ENCODE data around the gene AREG. TPM values are rescaled to one million over a fixed set of nuclear protein-coding genes. Genes with fewer than 3 reads are reported as not detected.
A peak's percentile ranks its signal among the peaks of the same experiment; 100 is the strongest.

AREG gene
- total RNA-seq, 1 donor, result 0.36 TPM

DNA sequence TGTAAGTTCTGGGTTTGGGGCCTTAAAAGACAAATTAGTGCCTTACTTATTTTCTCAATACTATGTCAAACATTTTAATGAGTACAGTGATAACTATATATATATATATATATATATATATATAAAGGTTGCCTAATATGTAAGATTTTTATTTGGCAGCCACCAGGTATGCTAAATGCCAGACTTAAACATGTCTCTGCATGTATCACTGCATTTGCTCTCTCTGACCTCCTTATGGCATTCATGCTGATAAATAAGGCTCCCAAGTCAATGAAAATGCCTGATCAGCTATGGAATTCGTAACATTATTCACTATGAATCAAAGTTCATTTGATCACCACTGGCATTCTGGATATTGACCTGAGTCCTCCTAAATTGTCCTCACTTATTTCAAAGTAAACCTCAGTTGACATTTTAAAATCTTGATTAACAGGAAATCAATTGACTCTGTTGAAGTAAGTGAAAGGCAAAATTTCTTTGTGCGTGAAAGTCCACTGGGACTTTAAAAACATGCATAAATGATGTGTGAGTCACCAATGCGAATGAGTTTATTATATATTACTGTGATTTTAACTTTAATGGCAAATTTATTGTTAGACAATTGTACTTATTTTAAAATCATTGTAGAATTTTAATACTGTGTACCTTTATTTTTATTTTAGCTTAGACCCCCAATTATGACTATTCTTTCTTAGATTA is 29.2 kb upstream of the AREG start:
- no peaks in the 10 kb centered on the region for H3K27me3 ChIP-seq (ENCODE audit: insufficient read depth, low read length)
- no peaks in the 10 kb centered on the region for H4K20me1 ChIP-seq (ENCODE audit: insufficient read depth, low read length)
- TF ChIP-seq, protein P1, sequence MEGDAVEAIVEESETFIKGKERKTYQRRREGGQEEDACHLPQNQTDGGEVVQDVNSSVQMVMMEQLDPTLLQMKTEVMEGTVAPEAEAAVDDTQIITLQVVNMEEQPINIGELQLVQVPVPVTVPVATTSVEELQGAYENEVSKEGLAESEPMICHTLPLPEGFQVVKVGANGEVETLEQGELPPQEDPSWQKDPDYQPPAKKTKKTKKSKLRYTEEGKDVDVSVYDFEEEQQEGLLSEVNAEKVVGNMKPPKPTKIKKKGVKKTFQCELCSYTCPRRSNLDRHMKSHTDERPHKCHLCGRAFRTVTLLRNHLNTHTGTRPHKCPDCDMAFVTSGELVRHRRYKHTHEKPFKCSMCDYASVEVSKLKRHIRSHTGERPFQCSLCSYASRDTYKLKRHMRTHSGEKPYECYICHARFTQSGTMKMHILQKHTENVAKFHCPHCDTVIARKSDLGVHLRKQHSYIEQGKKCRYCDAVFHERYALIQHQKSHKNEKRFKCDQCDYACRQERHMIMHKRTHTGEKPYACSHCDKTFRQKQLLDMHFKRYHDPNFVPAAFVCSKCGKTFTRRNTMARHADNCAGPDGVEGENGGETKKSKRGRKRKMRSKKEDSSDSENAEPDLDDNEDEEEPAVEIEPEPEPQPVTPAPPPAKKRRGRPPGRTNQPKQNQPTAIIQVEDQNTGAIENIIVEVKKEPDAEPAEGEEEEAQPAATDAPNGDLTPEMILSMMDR (IDR thresholded peaks at IDR 0.05; ENCODE audit: extremely low read depth, low read depth, low read length), result no peak
- no peaks in the 10 kb centered on the region for H3K36me3 ChIP-seq (ENCODE audit: insufficient read depth, low read length)
- H3K4me3 ChIP-seq (ENCODE audit: insufficient read depth, low read length), result no peak overlapping the region
- H2AFZ ChIP-seq (ENCODE audit: low read length), result no peak overlapping the region
- peaks cover 21% of the 10 kb centered on the region for H3K4me1 ChIP-seq (ENCODE audit: insufficient read depth, low read length)
- no peak overlapping the region for H3K27ac ChIP-seq (ENCODE audit: low read depth, low read length)
- DNase-seq (ENCODE audit: insufficient read length, low spot score, missing footprints), result no peak
- no peaks in the 10 kb centered on the region for H3K9me3 ChIP-seq (ENCODE audit: low read depth, low read length)
- no peaks in the 10 kb centered on the region for H3K79me2 ChIP-seq (ENCODE audit: insufficient read depth, low read length)
- no peak overlapping the region for H3K4me2 ChIP-seq (ENCODE audit: insufficient read depth, low read length)

DNA sequence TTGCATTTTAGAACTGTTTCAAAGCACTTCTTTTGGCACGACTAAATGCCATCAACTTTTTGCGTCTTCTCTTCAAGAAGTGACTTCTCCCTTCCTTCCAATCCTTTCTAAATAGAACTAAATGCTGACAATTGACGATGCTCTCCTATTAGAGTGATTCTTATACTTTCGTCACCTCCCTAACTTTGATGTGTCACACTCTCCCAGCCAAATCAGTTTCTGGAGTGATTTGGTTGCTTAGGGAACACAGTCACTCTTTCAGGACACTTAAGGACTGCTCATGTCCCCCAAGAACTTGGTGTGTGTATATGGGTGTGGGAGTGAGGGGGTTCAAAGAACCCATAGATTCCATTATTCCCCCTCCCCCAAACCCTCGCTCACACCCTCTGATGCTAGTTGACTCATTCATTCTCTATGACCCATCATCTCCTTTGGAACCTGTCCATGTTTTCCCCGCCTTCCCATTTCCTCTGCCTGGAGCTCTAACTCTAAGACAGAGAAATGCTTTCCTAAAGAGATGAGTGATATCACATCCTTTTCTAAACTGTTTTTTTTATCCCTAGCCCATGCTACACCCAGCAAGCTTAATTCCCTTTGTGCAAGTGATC is 26.8 kb upstream of the AREG start:
- H3K4me1 ChIP-seq (ENCODE audit: insufficient read depth, low read length), result peaks cover 21% of the 10 kb centered on the region
- no peaks in the 10 kb centered on the region for H3K36me3 ChIP-seq (ENCODE audit: insufficient read depth, low read length)
- peak overlapping the region; percentile 65 for H3K4me2 ChIP-seq (ENCODE audit: insufficient read depth, low read length)
- H2AFZ ChIP-seq (ENCODE audit: low read length), result peak overlapping the region; percentile 69
- no peaks in the 10 kb centered on the region for H4K20me1 ChIP-seq (ENCODE audit: insufficient read depth, low read length)
- no peaks in the 10 kb centered on the region for H3K79me2 ChIP-seq (ENCODE audit: insufficient read depth, low read length)
- H3K27me3 ChIP-seq (ENCODE audit: insufficient read depth, low read length), result no peaks in the 10 kb centered on the region
- peak overlapping the region; percentile 58 for H3K27ac ChIP-seq (ENCODE audit: low read depth, low read length)
- TF ChIP-seq, protein P1 (IDR thresholded peaks at IDR 0.05; ENCODE audit: extremely low read depth, low read depth, low read length), result no peak
- H3K9me3 ChIP-seq (ENCODE audit: low read depth, low read length), result no peaks in the 10 kb centered on the region
- no peak for DNase-seq (ENCODE audit: insufficient read length, low spot score, missing footprints)
- H3K4me3 ChIP-seq (ENCODE audit: insufficient read depth, low read length), result no peak overlapping the region

DNA sequence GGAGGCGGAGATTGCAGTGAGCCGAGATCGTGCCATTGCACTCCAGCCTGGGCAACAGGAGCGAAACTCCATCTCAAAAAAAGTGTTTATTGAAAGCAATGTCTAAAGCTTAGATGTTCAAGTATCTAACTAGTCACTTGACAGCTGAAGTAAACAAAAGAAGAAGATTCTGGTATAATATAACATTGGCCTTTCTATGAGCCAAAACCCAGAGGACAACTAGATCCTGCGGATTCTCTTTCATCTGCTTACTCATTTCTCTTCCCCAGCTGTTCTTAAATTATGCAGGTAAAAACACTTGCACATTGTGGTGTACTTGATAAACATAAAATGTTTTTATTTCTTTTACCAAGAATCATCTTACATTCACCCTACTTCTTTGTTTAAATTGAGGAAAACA is 24.1 kb upstream of the AREG start:
- no peak for DNase-seq (ENCODE audit: insufficient read length, low spot score, missing footprints)
- Histone ChIP-seq H3K36me3 (ENCODE audit: insufficient read depth, low read length) (no peaks in the 10 kb centered on the region), H2AFZ (ENCODE audit: low read length) (no peak overlapping the region), H3K27me3 (ENCODE audit: insufficient read depth, low read length) (no peaks in the 10 kb centered on the region), H3K79me2 (ENCODE audit: insufficient read depth, low read length) (no peaks in the 10 kb centered on the region), H4K20me1 (ENCODE audit: insufficient read depth, low read length) (no peaks in the 10 kb centered on the region), H3K4me2 (ENCODE audit: insufficient read depth, low read length) (no peak overlapping the region), H3K9me3 (ENCODE audit: low read depth, low read length) (no peaks in the 10 kb centered on the region), H3K4me1 (ENCODE audit: insufficient read depth, low read length) (peaks cover 24% of the 10 kb centered on the region), H3K27ac (ENCODE audit: low read depth, low read length) (no peak overlapping the region), H3K4me3 (ENCODE audit: insufficient read depth, low read length) (no peak overlapping the region)
- TF ChIP-seq, protein P1 (IDR thresholded peaks at IDR 0.05; ENCODE audit: extremely low read depth, low read depth, low read length), result no peak

DNA sequence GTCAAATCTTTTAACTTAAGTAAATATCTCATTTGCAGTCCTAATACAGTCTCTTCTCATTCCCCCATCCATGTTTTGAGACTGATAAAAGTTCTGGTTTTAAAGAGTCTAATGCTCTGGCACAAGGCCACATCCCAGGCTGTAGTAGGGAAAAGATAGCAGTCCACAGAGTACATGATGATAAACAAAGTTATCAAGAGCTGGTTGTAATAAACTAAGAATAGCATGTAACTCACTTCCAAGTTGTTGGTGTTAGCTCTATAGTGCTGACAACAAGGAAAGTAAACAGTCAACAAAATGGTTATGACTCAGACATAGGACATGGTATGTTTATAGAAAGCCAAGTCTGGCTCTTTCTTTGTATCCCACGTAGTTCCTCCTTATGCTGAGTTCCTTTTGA is 21.8 kb upstream of the AREG start:
- H3K9me3 ChIP-seq (ENCODE audit: low read depth, low read length), result no peaks in the 10 kb centered on the region
- H3K4me3 ChIP-seq (ENCODE audit: insufficient read depth, low read length), result no peak overlapping the region
- TF ChIP-seq, protein P1 (IDR thresholded peaks at IDR 0.05; ENCODE audit: extremely low read depth, low read depth, low read length), result no peak
- no peaks in the 10 kb centered on the region for H4K20me1 ChIP-seq (ENCODE audit: insufficient read depth, low read length)
- peaks cover 22% of the 10 kb centered on the region for H3K4me1 ChIP-seq (ENCODE audit: insufficient read depth, low read length)
- no peaks in the 10 kb centered on the region for H3K79me2 ChIP-seq (ENCODE audit: insufficient read depth, low read length)
- DNase-seq (ENCODE audit: insufficient read length, low spot score, missing footprints), result no peak
- no peaks in the 10 kb centered on the region for H3K27me3 ChIP-seq (ENCODE audit: insufficient read depth, low read length)
- H3K36me3 ChIP-seq (ENCODE audit: insufficient read depth, low read length), result no peaks in the 10 kb centered on the region
- no peak overlapping the region for H3K27ac ChIP-seq (ENCODE audit: low read depth, low read length)
- no peak overlapping the region for H3K4me2 ChIP-seq (ENCODE audit: insufficient read depth, low read length)
- no peak overlapping the region for H2AFZ ChIP-seq (ENCODE audit: low read length)
